HG02884 (cell line): Measurements from ENCODE around the gene SDC1.
"Not testable (repeated sequence)": the region's sequence is repeated elsewhere in the genome, so short reads cannot be mapped to it uniquely, and the experiment has no call there.

ENCODE experiments used
- ATAC-seq: cut with Tn5 transposase; IDR thresholded peaks from one replicate; pipeline ENCODE4 v1.9.1; 2021; ENCODE audit warnings: mild to moderate bottlenecking, moderate library complexity; ENCODE audit not compliant: unreplicated experiment

SDC1 gene

GRCh38 chr2:20199633-20200270 lies 25.2 kb downstream of the SDC1 start:
- no peak for ATAC-seq

- no peak for ATAC-seq
Measured at GRCh38 chr2:20198796-20199632, 25.9 kb downstream of the SDC1 start.

- no peak for ATAC-seq
Measured at GRCh38 chr2:20198001-20198400, 26.9 kb downstream of the SDC1 start.

GRCh38 chr2:20197192-20197591 lies 27.7 kb downstream of the SDC1 start:
- no peak for ATAC-seq

GRCh38 chr2:20196657-20197161 lies 28.2 kb downstream of the SDC1 start:
- ATAC-seq: no peak

- no peak for ATAC-seq
Measured at GRCh38 chr2:20196053-20196656, 28.8 kb downstream of the SDC1 start.

- no peak for ATAC-seq
Measured at GRCh38 chr2:20195431-20196033, 29.4 kb downstream of the SDC1 start.

- ATAC-seq: not testable (repeated sequence)
Measured at GRCh38 chr2:20195016-20195411, 29.9 kb downstream of the SDC1 start.

- no peak for ATAC-seq
Measured at GRCh38 chr2:20194097-20195015, 30.6 kb downstream of the SDC1 start.

- ATAC-seq: no peak
Measured at GRCh38 chr2:20193185-20193584, 31.7 kb downstream of the SDC1 start.

GRCh38 chr2:20192781-20193180 lies 32.1 kb downstream of the SDC1 start:
- no peak for ATAC-seq

GRCh38 chr2:20191714-20192569 lies 33.0 kb downstream of the SDC1 start:
- ATAC-seq: no peak

GRCh38 chr2:20190876-20191713 lies 33.8 kb downstream of the SDC1 start:
- ATAC-seq: no peak

GRCh38 chr2:20190170-20190569 lies 34.8 kb downstream of the SDC1 start:
- no peak for ATAC-seq

- ATAC-seq: no peak
Measured at GRCh38 chr2:20189299-20189931, 35.5 kb downstream of the SDC1 start.

GRCh38 chr2:20188851-20189250 lies 36.1 kb downstream of the SDC1 start:
- no peak for ATAC-seq

- no peak for ATAC-seq
Measured at GRCh38 chr2:20188201-20188600, 36.7 kb downstream of the SDC1 start.

GRCh38 chr2:20187331-20187730 lies 37.6 kb downstream of the SDC1 start:
- ATAC-seq: no peak
